HG03159 (cell line): ENCODE results near the gene SDHAF2.
"Not testable (repeated sequence)": the region's sequence is repeated elsewhere in the genome, so short reads cannot be mapped to it uniquely, and the experiment has no call there.

Experiments used
- ATAC-seq: cut with Tn5 transposase; IDR thresholded peaks from one replicate; pipeline ENCODE4 v1.9.1; 2021; ENCODE audit warnings: mild to moderate bottlenecking, moderate library complexity; ENCODE audit not compliant: unreplicated experiment

The SDHAF2 gene

DNA sequence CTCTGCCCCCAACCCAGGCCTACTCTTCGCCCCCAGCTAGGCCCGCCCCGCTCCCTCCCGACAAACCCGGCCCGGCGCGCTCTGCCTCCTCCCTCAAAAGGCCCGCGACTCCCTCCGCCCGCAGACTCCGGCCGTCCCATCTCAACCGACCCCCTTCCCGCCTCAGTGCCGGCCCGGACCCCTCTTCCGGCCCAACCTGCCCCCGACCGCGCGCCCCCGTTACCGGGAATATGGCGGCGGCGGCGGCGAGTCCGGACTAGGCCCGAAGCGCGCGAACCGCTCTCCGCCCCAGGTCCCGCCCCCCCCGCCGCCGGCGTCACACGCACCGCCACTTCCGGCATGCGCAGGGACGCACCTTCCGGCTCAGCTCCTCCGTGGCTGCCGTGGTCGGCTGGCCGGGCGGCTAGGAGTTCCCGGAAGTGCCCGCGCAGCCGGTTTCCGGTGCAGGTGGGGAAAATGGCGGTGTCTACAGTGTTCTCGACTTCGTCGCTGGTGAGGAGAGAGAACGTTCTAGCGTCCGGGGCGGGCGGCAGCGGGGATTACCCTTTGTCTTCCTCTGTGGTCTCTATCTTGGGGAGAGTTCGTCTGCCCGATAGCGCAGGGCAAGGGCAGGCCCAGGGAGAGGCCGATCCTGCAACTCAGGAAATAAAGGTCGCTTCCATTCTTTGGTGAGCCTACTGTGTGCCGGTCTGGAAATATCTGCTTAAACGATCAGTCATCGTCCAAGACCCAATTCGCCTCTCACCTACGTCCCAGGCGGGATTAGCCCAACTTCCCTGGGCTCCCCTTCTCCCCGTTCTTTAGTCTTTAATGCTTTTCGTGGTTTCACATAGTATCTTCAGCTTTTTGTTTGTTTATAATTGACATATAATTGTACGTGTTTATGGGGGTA, at the start of gene SDHAF2, which contains the start of gene CPSF7:
SDHAF2 (plus strand) TSS at position 434 of the 892 bp plus-strand sequence; CDS start at position 457, 23 bp downstream.
CPSF7 (minus strand) TSS at position 285 of the 892 bp plus-strand sequence. CDS start 740 bp downstream, outside the sequence.
- ATAC-seq, result peak; percentile 87

DNA sequence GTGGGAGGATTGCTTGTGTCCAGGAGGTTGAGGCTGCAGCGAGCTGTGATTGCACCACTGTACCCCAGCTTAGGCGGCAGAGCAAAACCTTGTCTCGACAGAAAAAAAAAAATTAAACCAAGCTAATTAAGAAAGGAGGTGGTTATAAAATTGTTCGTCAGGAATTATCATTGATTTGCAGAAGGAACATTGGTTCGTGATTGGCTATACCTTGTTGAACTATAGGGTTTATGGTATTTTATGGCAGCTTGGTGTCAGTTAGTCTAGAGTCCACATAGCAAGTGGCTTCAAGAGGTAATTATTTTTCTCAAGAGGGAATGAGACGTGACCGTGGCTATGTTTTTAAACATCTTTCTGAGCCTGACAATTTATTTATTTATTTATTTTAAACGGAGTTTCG, 49.0 kb upstream of the SDHAF2 start:
- ATAC-seq, result no peak

DNA sequence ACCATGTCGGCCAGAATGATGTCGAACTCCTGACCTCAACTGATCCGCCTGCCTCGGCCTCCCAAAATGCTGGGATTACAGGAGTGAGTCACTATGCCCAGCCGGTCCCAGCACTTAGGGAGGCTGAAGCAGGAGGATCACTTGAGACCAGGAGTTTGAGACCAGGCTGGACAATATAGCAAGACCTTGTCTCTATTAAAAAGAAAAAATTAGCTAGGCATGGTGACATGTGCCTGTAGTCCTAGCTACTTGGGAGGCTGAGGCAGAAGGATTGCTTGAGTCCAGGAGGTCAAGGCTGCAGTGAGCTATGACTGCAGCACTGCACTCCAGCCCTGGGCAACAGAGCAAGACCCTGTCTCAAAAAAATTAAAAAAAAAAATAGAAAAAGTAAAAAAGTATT, 46.1 kb upstream of the SDHAF2 start:
- ATAC-seq, result not testable (repeated sequence)

DNA sequence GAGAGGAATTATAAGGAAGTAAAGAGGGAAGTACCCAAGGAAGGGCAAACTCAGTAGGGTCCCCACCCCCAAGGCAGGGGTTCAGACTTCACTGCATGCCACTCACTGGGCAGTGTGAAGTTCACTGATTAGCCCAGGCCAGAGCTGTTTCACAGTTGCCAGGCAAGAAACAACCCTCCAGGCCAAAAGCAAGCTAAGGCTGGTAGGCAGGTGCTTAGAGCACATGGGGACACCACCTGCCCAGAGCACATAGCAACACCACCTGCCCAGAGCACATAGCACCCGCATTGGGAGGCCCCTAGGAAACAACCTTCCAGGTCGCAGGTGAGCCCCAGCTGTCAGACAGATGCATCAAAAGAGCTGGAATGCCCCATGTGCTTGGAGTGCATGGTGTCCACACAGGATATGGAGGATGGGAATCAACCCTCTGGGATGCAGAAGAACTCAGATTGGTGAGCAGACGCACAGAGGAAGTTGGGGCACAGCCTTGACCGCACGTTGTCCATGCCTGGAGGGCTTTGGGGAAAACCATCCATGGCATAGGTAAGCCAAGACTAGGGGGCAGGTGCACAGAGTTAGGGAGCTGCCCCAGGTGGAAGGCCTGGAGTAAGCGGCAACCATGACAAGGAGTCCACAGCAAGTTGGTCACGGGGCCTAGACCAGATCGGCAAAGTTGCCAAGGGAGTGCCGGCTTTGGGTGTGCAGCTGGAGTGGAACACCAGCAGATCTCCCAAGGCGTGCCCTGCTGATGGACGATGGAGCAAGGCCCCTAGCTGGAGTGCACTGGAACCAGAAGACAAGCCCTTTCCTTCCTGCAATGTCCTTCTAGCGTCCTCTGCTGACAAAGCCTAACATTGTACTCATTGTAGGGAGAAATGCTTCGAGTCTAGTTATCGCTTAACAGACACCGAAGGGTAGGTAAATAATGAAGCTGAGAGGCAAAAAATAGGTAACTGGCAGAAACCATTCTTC, 45.4 kb upstream of the SDHAF2 start:
- ATAC-seq, result no peak

DNA sequence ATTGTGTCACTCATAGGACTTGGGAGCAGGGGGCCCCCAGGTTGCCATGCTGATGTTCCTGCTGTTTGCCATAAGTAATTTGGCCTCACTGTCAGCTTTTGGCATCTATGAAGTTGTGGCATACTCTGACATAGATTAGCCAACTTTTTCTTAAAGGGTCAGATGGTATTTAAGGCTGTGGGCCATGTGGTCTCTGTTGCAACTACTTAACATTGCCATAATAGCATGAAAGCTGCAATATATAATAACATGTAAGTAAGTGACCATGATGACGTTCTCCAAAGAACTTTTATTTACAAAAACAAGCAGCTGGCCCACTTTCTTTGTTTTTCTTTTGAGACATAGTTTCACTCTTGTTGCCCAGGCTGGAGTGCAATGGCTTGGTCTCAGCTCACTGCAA, 39.8 kb upstream of the SDHAF2 start:
- no peak for ATAC-seq

DNA sequence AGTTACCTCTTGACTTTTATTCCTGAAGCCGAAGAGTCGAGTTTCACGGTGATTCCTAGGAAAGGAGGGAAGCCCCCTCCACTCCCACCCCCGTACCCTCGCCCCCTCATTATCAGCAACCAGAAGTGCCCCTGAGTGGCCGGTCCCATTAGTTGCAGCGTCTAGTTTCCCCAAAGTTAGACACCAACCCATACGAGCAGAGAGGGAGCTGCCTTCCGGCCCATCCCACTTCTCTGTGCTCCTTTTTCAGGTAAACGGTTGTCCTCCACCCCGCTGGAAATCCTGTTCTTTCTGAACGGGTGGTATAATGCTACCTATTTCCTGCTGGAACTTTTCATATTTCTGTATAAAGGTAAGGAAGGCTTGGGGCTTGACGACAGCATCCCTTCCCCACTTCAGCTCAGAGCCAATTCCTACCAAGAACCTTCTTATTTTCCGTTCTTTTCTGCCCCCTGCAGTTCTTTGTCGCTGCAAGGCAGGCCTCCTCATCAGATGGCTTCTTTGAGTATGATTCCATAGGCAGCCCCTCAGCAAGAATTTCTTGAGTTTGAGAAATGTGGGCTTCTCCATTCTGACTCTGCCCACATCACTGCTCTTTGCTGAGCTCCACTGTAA, 36.8 kb upstream of the SDHAF2 start:
- no peak for ATAC-seq

DNA sequence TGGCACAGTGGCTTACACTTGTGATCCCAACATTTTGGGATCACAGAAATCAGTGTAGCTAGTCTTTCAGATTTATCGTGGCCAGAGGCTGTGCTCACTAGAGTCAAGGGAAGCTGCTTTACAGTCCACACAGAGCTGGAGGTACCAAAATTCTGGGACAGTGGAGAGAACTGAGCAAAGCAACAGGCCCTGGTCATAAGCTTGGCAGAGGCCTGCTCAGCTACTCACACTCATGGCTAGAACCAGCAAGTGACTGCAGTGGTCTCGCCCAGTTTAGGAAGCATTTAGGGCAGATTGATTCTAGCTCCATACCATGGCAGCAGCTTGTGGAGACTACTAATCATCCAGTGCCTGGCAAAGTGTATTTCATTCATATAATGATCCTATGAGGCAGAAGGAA, 28.8 kb upstream of the SDHAF2 start:
- no peak for ATAC-seq

DNA sequence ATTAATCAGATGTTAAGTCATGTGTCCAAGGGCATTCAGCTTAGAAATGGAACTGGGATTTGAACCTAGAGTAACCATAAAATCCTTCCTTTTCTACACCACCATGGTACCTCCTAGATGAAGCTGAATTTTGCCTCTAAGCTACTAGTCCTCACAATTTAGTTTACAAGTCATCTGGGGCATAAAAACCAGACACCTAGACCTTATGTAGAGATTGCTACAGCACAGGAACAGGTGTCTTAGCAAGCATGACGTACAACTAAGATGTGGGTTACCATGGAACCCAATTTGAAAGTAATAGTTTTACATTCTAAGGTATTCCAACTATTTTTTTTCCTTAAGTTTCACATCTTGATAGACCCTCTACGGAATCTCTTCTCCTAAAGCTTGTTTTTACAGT, 28.4 kb upstream of the SDHAF2 start:
- no peak for ATAC-seq

DNA sequence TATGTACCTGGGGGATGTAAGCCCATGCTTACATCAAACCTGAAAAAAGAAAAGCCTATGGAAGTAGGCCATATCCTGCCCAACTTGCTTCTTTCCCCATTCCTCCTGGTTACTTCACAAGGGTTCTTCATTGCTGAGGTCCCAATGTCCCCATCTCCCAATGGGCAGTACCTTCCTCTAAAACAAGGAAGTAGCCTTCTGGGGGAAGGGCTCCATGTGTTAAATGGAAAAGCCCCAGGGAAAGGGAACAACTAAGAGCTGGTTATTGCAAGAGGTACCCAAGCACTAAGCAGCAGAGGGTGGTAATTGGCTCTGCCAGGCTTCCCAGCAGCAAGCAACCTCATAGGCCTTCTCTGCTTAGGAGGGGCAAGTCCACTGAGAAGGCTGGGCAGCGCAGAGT, 26.3 kb upstream of the SDHAF2 start:
- no peak for ATAC-seq

DNA sequence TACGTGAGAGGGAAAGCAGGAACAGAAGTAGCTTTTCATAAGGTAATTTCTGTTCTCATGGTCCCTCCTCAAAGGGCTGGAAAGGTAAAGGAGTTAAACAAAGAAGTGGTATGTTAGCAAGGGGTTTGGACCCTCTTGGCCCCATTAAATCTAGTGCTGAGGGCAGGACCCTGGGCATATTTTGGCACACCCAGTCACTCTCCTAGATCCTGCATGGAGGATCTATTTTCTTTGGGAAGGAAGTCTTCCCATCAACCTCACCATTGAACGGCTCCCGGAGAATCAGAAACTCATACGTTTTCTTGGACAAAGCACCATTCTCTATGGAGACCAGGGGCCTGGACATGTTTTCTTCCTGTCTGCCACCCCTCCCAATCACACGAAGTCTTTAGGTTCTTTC, 25.8 kb upstream of the SDHAF2 start:
- no peak for ATAC-seq

DNA sequence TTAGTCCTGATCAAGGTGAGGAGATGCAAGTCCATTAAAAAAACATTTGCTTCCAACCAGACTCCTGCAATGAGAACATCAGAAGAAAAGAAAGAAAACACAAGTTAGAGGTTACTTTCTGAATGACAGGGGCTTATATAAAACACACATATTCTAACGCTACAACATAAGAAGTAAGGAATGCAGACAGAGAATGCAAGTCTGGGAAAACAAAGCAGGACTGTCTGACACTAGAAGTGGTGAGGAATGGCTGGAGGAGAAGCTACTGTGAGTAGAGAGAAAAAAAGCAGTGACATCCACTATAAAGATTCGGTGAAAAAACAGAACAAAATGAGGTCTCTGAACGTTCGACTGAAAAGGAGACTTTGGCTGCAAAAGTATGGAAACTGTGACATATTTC, 25.3 kb upstream of the SDHAF2 start:
- ATAC-seq, result no peak

DNA sequence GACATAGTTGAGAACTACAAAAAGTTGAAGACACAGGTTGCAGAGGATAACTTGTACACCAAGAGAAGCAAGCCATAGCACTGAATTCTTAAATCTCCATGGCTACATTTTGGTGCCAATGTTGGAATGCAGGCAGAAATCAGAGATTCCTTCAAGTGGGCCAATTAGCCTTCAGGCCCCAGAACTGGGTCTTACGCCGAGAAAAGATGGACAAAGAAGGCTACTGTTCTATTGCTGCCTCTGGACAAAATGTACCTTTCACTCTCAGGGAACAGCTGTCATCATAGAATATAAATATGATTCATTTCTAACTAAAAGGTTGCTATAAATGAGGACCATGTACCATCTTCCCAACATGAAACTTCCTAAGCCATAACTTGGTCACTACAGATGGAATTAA, 23.9 kb upstream of the SDHAF2 start:
- no peak for ATAC-seq

DNA sequence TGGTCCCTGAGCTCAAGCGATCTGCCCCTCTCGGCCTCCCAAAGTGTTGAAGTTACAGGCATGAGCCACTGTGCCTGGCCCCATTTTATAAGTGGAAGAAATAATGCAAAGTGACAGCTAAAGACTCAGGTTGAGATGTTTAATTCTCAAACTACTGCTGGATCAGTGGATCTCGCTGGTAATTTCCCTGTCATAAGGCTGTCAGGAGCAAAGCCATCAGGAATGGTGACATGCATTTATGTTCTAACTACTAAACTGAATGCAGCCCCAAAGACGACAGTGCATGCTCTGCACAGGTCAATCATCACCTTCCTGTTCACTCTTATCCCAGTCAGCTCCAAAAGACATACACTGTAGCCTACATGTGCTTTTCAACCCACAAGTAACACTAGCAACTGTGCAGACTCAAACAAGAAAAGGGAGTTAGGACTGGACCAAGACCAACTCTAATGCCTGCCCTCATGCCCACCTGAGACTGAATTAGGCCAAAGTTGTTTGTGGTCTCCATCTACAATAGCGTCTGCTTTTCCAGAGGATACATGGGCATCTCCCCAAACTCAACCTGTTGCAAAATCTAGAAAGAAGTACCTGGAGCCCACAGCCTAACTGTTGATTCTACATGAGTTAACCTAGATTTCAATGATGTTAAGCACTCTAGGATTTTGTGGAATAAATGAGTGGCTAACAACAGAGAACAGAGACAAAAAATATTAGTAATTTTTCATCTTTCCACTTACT, 22.8 kb upstream of the SDHAF2 start:
- ATAC-seq, result no peak

DNA sequence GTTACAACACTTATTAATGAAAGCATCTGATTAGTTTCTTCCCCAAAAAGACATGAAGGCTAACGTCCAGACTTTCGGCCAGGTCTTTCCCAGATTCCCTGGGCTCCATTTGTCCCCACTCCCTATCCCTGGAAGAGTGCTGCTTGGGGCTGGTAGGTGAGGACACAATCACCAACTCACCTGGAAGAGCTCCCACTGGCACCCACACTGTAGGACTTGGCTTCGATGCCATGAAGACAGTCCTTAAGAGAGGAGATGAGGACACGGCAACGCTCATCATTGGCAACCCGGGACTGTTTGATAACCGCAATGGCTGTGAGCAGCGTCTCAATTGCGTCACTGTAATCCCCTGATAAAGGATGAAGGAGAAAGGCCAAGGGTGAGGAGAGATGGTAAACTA, 18.3 kb upstream of the SDHAF2 start:
- no peak for ATAC-seq

DNA sequence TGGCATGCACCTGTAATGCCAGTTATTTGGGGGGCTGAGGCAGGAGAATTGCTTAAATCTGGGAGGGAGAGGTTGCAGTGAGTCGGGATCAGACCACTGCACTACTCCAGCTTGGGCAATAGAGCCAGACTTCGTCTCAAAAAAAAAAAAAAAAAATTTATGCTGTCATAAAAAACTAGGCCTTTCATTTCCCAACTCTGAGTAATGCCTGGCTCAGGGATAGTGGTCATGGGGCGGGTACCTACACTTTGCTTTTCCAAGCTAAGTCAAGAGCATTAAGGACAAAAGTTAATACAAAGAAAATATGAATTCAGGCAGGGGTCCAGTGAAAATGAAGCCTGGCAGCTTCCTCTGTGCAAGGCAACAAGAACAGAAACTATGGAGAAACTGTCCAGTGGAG, 16.4 kb upstream of the SDHAF2 start:
- ATAC-seq, result no peak

DNA sequence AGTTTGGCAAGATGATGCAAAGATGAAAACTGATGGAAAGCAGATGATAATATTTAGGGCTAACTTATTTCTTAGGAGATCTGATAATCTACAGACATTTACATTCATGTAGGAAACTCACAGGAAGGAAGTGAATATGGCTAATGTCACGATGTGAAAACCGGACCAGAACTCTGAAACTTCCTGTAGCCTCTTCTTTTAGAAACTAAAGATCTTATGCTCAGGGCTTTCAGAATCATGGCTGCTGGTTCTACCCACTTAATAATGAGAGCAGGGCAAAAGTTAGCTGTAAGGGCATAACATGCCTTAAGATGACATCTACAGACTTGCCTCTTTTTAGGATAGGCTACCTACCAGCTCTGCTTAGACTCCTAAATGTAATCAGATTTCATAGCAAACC, 15.4 kb upstream of the SDHAF2 start:
- no peak for ATAC-seq

DNA sequence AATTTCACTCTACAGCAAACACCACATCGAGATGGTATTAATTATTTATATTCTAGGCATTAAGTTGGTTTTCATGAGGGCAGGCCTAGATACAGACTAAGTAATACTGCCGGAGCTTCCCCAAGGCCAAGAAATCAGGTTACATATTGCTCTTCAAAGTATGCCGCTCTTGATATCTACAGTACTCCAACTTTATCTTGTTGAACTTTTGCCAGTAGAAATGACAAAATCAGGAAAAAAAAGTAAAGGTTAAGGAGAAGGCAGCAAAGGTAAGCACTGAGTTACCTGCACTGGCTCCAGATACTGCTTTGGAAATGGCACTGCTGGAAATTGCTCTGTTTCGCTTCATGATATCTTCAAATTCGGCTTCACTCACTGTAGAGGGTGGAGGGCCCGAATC, 14.5 kb upstream of the SDHAF2 start:
- no peak for ATAC-seq

DNA sequence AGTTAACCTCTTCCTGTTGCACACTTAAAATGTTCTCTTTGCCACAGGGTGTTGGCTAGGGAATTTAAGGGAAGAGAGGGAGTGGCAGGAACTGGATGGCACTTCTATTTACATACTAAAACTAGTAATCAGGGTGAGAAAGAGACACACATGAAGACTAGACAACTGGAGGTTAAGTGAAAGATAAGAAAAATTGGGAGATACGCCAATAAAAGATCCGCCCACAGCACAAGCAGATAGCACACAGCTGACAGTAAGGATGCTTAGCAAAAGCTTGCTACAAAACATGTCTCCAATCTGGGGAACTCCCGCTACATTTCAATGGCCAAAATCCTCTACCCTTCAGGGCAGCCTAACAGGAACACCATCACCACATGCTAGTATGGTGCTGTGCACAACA, 13.0 kb upstream of the SDHAF2 start:
- no peak for ATAC-seq

DNA sequence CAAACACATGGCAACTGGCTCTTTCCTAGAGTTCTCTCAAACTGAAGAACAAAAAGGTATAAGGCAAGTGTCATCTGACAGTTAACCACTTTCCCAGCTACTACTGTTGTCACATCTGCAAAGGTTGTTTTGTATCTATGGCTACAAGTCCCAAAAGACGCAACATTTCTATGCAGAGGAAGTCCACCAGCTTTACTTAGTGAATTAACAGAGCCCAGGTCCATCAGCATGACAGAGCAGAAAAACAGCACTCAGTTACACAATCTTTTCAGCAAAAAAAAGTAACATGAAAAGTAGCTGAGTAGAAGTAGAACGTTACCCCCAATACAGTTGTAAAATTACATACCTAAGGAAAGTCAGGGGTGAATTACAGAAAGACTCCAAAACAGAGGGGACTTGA, 12.3 kb upstream of the SDHAF2 start:
- no peak for ATAC-seq

DNA sequence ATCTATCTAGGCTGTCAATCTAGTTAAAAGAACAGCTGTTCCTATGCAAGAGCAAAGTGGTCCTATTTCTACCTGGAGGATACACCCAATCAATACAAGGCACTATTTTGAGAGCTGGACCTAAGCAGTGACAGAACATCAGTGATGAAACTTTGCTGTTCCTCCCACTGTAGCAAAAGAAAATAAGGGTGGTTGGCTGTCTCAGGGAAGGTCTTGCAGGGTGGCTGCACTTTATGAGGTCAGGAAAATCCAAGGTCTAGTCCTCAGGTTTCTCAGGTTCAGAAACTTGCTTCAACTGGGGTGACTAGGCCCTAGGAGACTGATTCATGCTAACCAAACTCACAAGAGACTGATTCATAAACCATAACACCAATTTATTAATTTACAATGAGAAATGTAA, 11.8 kb upstream of the SDHAF2 start:
- no peak for ATAC-seq

DNA sequence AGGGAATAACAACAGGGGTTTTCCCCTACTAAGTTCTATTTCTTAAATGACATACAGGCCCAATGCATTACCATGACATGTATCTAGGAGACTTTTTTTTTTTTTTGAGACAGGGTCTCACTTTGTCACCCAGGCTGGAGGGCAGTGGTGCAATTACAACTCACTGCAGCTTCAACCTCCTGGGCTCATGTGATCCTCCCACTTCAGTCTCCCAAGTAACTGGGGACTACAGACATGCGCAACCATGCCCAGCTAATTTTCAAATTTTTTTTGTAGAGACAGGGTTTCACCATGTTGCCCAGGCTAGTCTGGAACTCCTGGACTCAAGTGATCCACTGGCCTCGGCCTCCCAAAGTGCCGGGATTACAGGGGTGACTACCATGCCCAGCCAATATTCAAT, 7.7 kb upstream of the SDHAF2 start:
- ATAC-seq, result no peak
